ENCODE data around the gene TP53TG5. TPM values are rescaled to one million over a fixed set of nuclear protein-coding genes. Genes with fewer than 3 reads are reported as not detected.

TP53TG5 gene
- total and polyA plus RNA-seq, 2 donors from 2014 or later: not detected

DNA sequence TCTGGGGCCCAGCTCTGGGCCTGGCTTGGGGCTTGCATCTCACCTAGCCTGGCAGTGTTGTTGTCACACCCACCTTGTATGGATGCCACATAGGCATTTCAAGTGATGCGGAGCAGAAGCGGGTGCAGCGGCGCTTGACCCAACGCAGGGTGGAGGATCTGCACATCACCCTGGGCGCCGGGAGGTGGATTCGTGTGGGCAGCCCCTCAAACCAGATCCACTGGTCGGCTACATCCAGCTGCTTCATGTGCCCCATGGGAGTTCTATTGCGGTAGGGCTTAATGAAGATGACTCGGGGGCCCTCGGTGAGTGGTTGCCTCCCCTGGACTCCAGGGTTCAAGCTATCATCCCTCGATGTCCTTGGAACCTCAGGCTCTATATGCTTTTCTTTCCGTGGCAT lies 3.2 kb downstream of the TP53TG5 start:
- H3K9me3 ChIP-seq (ENCODE audit: control insufficient read depth in 2 of 3, insufficient read depth in 1 of 3, low read length in 3 of 3): no peaks in the 10 kb centered on the region
- TF ChIP-seq, protein P1, sequence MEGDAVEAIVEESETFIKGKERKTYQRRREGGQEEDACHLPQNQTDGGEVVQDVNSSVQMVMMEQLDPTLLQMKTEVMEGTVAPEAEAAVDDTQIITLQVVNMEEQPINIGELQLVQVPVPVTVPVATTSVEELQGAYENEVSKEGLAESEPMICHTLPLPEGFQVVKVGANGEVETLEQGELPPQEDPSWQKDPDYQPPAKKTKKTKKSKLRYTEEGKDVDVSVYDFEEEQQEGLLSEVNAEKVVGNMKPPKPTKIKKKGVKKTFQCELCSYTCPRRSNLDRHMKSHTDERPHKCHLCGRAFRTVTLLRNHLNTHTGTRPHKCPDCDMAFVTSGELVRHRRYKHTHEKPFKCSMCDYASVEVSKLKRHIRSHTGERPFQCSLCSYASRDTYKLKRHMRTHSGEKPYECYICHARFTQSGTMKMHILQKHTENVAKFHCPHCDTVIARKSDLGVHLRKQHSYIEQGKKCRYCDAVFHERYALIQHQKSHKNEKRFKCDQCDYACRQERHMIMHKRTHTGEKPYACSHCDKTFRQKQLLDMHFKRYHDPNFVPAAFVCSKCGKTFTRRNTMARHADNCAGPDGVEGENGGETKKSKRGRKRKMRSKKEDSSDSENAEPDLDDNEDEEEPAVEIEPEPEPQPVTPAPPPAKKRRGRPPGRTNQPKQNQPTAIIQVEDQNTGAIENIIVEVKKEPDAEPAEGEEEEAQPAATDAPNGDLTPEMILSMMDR (IDR thresholded peaks at IDR 0.05; ENCODE audit: borderline replicate concordance, extremely low read depth, insufficient read depth): no peak
- H3K4me3 ChIP-seq (ENCODE audit: low read length in 3 of 3): no peak overlapping the region
- H3K36me3 ChIP-seq (ENCODE audit: control insufficient read depth in 2 of 3, insufficient read depth in 3 of 3, low read length in 3 of 3): no peaks in the 10 kb centered on the region
- peaks cover 0 to 14% (median 6%) of the 10 kb centered on the region in 3 donors for H3K4me1 ChIP-seq (ENCODE audit: control insufficient read depth in 2 of 3, insufficient read depth in 2 of 3, low read depth in 1 of 3, low read length in 3 of 3)
- FAIRE-seq: no peak
- no peak for DNase-seq
- no peak overlapping the region for H3K27ac ChIP-seq (ENCODE audit: low read depth in 2 of 2, low read length in 2 of 2)
- H3K9ac ChIP-seq (ENCODE audit: low read length in 3 of 3): no peak overlapping the region
- no peaks in the 10 kb centered on the region for H3K27me3 ChIP-seq (ENCODE audit: control insufficient read depth, insufficient read depth, low read length)
- intact Hi-C loops (cut with DNase I): loop anchor here (10.0 kb wide), 1 partner anchor 60 kb away; no protein-coding TSS in a partner anchor

DNA sequence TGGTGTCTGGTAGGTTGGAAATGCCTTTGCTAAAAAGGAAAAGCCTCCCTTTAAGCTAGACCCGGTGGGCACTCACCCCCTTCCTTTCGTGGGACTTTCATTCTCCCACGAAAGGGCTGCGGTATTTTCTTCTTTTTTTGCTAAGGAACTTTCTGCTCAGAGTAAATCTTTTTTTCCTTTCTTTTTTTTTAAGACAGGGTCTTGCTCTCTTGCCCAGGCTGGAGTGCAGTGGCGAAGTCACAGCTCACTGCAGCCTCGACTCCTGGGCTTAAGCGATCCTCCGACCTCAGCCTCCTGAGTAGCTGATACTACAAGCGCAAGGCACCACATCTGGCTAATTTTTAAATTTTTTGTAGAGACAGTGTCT lies 4.0 kb downstream of the TP53TG5 start:
- intact Hi-C loops (cut with DNase I): loop anchor here (10.0 kb wide), 1 partner anchor 61 kb away; no protein-coding TSS in a partner anchor
- TF ChIP-seq, protein P1 (IDR thresholded peaks at IDR 0.05; ENCODE audit: borderline replicate concordance, extremely low read depth, insufficient read depth): no peak
- Histone ChIP-seq H3K4me1 (ENCODE audit: control insufficient read depth in 2 of 3, insufficient read depth in 2 of 3, low read depth in 1 of 3, low read length in 3 of 3) (peaks cover 0 to 14% (median 6%) of the 10 kb centered on the region in 3 donors), H3K27me3 (ENCODE audit: control insufficient read depth, insufficient read depth, low read length) (no peaks in the 10 kb centered on the region), H3K9me3 (ENCODE audit: control insufficient read depth in 2 of 3, insufficient read depth in 1 of 3, low read length in 3 of 3) (no peaks in the 10 kb centered on the region), H3K9ac (ENCODE audit: low read length in 3 of 3) (peak overlapping the region; percentile 57 to 66 (median 59)), H3K4me3 (ENCODE audit: low read length in 3 of 3) (peak overlapping the region in 2 of 3 donors; percentile 57 to 85), H3K36me3 (ENCODE audit: control insufficient read depth in 2 of 3, insufficient read depth in 3 of 3, low read length in 3 of 3) (no peaks in the 10 kb centered on the region), H3K27ac (ENCODE audit: low read depth in 2 of 2, low read length in 2 of 2) (no peak overlapping the region)
- no peak for FAIRE-seq
- no peak for DNase-seq

DNA sequence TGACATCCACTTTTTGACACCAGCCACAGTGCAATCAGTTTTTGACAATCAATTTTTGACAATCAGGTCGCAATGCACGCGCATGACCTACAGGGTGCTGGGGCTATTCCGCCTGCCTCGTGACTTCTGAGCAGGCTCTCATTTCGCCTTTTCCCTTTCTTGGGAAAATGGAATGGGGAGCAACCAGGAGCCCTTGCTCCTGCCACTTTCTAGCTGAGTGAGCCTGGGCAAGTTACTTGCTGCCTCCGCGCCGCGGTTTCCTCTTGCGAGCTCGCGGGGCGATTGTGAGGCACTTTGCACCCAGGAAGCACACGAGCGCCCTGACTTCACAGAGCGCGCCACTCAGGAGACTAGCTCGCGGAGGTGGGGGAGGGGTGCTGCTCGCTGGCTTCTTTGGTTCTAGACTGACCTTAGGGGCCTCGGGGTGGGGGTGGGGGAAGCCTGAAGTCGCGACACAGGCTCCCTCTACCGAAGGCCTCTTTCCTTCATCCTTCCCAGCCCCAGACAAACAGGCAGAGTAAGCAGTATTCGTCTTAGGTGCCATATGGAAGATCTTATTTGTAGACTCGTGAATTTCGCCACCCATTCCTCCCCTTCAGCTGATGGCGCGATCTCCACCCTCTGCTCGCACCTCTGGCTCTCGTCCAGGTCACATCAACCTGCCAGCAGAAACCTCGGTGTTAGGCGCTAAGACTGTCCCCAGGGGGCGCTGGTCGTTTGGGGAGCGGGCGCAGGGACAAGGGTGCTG lies 4.6 kb downstream of the TP53TG5 start:
- H3K36me3 ChIP-seq (ENCODE audit: control insufficient read depth in 2 of 3, insufficient read depth in 3 of 3, low read length in 3 of 3): peaks cover 0 to 4% (median 0%) of the 10 kb centered on the region in 3 donors
- H3K4me1 ChIP-seq (ENCODE audit: control insufficient read depth in 2 of 3, insufficient read depth in 2 of 3, low read depth in 1 of 3, low read length in 3 of 3): peaks cover 0 to 16% (median 8%) of the 10 kb centered on the region in 3 donors
- peak overlapping the region; percentile 57 to 85 (median 79) for H3K4me3 ChIP-seq (ENCODE audit: low read length in 3 of 3)
- DNase-seq (peak; percentile 88 to 95 (median 92)), FAIRE-seq (no peak)
- no peaks in the 10 kb centered on the region for H3K27me3 ChIP-seq (ENCODE audit: control insufficient read depth, insufficient read depth, low read length)
- H3K9ac ChIP-seq (ENCODE audit: low read length in 3 of 3): peak overlapping the region; percentile 57 to 66 (median 59)
- no peak overlapping the region for H3K27ac ChIP-seq (ENCODE audit: low read depth in 2 of 2, low read length in 2 of 2)
- intact Hi-C loops (cut with DNase I): loop anchor here (10.0 kb wide), 1 partner anchor 61 kb away; no protein-coding TSS in a partner anchor
- no peaks in the 10 kb centered on the region for H3K9me3 ChIP-seq (ENCODE audit: control insufficient read depth in 2 of 3, insufficient read depth in 1 of 3, low read length in 3 of 3)
- TF ChIP-seq, protein P1 (IDR thresholded peaks at IDR 0.05; ENCODE audit: borderline replicate concordance, extremely low read depth, insufficient read depth): peak; percentile 81
